NCI-H128 (cell line): ENCODE measurements around the gene RXRA.

Experiments
- DNase-seq: peaks from one replicate; lab custom pipeline; 2025; ENCODE audit not compliant: unreplicated experiment; lab: John Stamatoyannopoulos, UW

RXRA gene

GRCh38 chr9:134395002-134395517, 68.8 kb downstream of the RXRA start:
- DNase-seq = no peak

- DNase-seq = no peak
These were observed 69.5 kb downstream of the RXRA start for GRCh38 chr9:134395737-134396257.

- no peak for DNase-seq
These were observed 70.0 kb downstream of the RXRA start for GRCh38 chr9:134396258-134396742.

- DNase-seq = no peak
These were observed 70.6 kb downstream of the RXRA start for GRCh38 chr9:134396825-134397224.

- no peak for DNase-seq
These were observed 72.5 kb downstream of the RXRA start for GRCh38 chr9:134398756-134399155.

GRCh38 chr9:134399435-134400056, 73.3 kb downstream of the RXRA start:
- no peak for DNase-seq

GRCh38 chr9:134400283-134400682, 74.0 kb downstream of the RXRA start:
- no peak for DNase-seq

- no peak for DNase-seq
These were observed 75.1 kb downstream of the RXRA start for GRCh38 chr9:134401391-134401790.

GRCh38 chr9:134402182-134402581, 75.9 kb downstream of the RXRA start:
- no peak for DNase-seq

- DNase-seq = no peak
These were observed 77.0 kb downstream of the RXRA start for GRCh38 chr9:134403292-134403681.

GRCh38 chr9:134403682-134404301, 77.5 kb downstream of the RXRA start:
- no peak for DNase-seq

GRCh38 chr9:134404376-134405358, 78.4 kb downstream of the RXRA start:
- DNase-seq = no peak

- no peak for DNase-seq
These were observed 79.3 kb downstream of the RXRA start for GRCh38 chr9:134405527-134405926.

- no peak for DNase-seq
These were observed 80.3 kb downstream of the RXRA start for GRCh38 chr9:134406366-134407120.

- DNase-seq = peak; percentile 32
These were observed 81.0 kb downstream of the RXRA start for GRCh38 chr9:134407121-134407779.

GRCh38 chr9:134408389-134408788, 82.1 kb downstream of the RXRA start:
- DNase-seq = no peak

- no peak for DNase-seq
These were observed 82.9 kb downstream of the RXRA start for GRCh38 chr9:134408939-134409737.

- DNase-seq = no peak
These were observed 84.0 kb downstream of the RXRA start for GRCh38 chr9:134410071-134410834.
